Measurements from ENCODE around the gene DCT.

Gene DCT

DNA sequence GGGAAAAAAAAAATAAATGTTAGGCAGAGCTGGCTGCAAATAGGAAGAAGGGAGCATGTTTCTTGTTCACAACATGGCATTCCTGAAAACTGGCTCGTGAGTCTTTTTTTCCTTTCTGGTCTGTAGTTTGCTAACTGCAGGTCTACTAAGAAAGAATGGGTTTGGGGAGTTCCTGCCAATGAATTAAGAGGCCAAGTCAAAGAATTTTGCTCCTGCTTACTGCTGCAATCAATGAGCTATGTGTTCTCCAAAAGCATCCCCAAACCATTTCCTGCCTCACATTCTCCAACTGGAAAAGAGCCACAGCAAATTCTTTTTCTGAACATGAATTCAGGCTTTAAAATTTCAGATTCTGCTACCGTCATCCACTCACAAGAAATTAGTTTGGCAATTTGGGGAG is 88.6 kb downstream of the DCT start:
- no peak for DNase-seq

DNA sequence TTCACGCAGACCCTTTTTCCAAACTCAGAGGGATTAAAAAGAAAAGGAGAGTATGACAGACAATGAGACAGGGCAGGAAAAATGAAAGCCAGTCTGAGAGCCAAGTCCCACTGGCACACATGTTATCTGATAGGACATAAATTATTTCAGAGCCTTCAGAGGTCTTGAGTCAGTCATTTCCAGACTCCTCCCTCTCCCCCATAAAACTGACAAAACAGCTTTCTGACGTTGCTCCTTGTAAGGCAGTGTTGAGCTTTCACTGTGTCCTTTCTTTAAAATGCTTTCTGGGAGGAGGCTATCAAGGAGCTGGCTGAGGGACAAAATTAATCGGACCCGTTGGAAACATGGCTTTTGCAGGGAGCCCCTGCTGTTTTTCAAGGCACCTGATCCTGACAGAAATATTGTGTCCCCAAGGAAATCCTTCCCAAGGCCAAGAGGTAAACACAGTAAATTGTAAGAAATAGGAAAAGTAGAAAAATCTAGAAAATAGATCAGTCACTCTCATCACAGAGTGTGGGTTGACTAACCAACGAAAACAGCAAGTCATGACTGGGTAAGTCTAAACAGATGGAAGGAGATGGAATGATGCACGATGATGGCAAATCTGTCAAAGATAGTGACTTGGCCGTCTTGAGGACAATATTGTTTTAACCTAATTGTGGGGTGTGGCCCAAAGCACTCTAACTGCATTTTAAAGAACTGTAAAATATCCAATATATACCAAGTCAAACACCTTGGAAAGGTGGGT is 89.7 kb downstream of the DCT start:
- no peak for DNase-seq

DNA sequence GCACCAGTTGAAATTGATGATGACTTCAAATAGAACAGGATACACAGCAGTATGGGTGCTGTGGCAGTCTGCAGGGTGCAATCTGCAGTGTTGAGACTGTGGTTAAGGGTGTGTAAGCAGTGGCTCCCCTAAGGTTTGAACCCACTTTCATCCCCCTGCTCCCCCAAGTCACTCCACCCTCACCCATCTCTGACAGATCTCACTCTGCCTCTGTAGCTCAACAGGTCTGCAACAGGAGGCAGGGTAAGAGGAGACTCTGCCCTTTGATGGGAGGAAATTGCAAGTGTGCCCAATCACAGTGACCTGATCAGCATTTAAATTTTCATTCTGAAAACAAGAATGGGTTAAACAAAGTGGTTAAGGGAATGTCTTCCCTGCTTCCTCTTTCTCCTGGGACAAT is 92.4 kb downstream of the DCT start:
- DNase-seq: no peak

Measured in stimulated activated CD4-positive, alpha-beta T cell treated with anti-CD3 and anti-CD28 coated beads, Interleukin-15, amount 100 ng/mL, for 24 hours (primary cell).